NCI-H2196 (cell line): ENCODE data around the gene G0S2.
"Not testable (repeated sequence)": the region's sequence is repeated elsewhere in the genome, so short reads cannot be mapped to it uniquely, and the experiment has no call there.

ENCODE experiments used
- DNase-seq: peaks from one replicate; lab custom pipeline; 2025; ENCODE audit not compliant: unreplicated experiment; lab: John Stamatoyannopoulos, UW

G0S2 gene

DNA sequence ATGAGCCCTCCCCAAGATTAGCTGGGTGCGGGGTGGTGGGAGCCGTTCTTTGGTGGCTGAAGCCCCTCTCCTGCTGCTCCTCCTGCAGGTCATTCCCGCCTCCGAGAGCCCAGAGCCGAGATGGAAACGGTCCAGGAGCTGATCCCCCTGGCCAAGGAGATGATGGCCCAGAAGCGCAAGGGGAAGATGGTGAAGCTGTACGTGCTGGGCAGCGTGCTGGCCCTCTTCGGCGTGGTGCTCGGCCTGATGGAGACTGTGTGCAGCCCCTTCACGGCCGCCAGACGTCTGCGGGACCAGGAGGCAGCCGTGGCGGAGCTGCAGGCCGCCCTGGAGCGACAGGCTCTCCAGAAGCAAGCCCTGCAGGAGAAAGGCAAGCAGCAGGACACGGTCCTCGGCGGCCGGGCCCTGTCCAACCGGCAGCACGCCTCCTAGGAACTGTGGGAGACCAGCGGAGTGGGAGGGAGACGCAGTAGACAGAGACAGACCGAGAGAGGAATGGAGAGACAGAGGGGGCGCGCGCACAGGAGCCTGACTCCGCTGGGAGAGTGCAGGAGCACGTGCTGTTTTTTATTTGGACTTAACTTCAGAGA lies 448 bp downstream of the G0S2 start:
- no peak for DNase-seq

DNA sequence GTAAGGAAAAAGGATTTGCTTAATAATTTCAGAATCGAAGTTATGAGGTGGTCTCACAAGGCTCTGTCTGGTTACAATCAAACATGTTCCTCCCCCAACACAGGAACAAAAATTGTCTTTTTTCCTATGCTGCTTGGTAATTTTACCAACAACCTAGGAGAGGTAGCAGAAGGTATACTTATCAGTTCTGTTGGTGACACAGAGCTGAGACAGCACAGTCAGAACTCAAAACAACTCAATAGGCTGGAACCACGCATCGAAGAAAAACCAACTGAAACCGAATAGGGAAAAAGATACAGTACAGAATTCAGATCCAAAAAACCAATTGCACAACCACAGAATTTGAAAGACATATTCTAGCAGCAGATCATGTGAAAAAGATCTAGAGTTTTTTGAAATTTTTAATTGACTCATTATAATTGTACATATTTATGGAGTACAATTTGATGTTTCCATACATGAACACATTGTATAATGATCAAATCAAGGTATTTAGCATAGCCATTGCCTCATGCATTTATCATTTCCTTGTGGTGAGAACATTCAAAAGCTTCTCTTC lies 3.8 kb downstream of the G0S2 start:
- DNase-seq = no peak

DNA sequence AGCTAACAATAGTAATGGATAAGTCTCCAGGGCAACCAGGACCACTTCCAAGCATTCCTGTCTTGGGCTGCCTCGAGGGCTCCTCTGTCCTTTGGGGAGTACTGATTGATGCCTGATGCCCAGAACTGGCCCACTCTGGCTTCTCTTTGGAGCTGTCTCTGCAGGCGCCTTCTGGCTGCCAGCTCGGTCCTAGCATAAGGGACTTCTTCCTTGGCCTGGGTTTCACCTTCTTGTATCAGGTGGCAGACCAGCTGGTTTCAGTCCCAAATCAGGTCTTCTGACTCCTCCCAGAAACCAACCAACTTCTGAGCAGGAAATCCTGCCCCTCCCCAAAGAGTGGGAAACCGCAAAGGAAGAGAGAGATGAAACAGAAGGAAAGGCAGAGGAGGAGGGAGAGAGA lies 10.6 kb downstream of the G0S2 start:
- DNase-seq = no peak

DNA sequence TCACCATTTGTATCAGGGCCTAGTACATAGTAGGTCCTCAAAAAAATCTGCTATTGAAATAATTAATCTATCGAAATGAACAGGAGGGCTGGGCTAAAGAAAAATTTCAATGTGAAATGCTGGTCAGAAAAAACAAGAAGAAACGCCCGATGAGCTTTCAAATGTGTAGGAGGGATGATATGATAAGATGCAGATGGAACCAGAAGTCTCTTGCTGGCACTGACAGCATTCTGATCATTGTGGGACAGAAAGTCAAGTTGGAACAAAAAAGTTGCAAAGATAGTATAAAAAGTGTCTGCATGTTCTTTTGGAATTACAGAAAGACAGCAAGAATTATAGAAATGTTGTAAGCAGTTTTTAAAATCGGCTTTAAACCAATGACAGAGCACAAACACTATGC lies 11.1 kb downstream of the G0S2 start:
- no peak for DNase-seq

DNA sequence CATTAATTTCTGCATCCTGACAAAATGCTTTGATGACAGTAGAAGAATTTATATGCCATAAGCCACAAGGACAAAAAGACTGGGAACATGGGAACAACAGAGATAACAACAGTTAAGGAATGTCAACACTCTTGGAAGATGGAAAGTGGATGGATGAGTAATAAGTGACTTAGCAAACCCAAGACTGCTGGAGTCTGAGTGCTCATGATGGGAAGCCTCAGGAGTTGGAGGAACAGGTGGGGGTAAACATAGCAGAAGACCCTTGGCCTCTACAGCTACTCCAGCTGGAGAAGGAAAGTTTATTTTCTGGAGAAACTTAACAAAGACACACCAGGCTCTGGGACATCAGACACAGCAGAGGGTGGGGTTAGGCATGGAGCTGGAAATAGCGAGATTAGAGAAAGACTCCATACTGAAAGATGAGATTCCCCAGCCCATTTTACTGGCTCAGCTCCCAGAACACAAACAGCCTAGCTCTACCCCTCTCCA lies 13.6 kb downstream of the G0S2 start:
- no peak for DNase-seq

DNA sequence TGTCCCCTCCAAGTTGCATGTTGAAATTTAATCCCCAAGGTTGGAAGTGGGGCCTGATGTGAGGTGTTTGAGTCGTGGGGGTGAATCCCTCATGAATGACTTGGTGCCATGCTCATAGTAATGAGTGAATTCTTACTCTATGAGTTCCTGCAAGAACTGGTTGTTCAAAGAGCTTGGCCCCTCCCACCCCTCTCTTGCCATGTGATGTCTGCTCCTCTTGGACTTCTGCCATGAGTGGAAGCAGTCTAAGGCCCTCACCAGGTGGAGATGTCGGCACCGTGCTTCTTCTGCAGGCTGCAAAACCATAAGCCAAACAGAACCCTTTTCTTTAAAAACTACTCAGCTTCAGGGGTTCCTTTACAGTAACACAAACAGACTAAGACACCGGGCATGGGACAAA lies 14.3 kb downstream of the G0S2 start:
- DNase-seq = no peak

DNA sequence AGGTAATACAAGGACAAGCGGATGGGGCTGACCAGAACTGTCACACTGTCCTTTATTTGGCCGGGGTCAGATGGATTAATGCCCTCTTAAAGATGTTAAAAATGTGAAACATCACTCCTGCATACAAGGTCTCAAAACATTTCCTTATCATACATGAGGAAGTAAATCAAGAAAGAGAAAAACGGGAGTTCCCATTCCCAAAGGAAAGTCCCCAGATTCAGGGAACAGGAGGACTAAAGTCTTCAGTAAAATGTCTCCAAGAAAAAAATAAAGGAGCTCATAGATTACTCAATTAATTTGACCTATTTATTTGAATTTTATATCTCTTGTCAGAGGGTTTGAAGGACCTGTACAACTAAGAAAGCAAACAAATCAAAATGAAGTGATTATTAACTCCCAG lies 16.0 kb downstream of the G0S2 start:
- DNase-seq = no peak

DNA sequence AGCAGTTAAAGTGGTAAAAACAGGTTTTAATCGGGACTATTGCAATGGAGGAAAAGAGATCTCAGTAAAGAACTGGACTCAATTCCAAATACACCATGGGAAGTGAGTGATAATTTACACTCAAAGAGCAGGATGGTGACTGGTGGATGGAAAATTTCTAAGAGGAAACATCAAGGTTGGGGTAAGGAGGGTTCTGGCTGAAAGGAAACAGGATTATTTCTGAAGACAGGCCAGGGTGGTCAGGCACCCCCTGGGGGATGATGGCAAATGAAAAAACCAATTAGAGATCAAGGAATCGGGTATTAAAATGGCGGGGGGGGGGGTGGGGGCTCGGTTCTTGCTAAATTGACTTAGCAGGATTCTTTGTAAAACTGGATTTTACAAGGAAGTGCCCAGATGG lies 17.1 kb downstream of the G0S2 start:
- no peak for DNase-seq

DNA sequence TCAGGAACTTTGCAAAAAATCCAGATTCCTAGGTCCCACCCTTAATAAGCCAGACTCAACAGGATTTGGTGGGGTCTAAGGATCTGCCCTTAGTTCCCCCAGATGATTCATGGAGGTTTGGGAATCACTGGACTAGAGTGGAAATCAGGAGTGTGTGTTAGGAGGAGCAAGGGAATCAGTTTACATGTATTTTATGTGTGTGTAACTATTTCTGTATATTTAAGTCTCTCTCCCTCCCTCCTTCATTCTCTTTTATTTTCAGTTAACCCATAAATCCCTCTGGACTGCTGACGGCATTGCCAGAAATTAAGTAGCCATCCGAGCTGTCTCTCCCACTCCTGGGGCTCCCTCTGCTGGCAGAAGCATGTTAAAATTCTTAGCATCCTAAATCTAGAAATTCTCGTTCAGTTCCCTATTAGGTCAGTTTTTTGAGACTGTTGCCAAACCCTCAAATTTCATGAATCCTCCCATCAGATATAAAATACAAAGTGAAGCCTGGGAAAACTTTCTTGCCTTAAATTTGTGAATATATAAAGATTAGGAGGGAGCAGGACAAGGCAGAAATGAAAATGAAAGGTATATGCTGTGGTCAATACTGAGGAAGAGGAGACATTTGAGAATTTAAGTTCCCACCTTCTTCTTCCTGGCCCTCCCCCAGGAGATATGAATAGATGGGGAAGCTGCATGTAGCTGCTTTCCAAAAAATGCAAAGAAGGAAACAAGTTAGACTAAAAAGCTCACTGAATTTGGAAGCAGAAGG lies 17.7 kb downstream of the G0S2 start:
- DNase-seq = peak; percentile 89

DNA sequence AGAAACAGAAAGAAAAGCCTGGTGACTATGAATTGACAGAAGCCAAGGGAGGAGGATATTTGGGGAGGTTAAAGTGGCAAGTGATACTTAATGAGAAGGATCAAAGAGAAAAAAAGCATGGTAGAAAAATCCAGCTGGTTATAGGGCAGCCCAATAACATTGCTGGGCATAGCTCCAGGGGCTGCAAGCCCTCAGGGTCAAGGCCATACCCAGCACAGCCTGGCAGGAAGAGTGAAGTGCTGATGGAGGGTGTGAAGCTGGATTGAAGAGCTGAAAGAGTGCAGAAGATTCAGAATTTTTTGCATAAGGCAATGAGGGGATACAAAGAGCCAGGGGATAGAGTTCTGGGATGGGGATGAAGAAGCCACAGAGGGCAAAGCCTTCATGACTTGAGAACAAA lies 21.5 kb downstream of the G0S2 start:
- no peak for DNase-seq

DNA sequence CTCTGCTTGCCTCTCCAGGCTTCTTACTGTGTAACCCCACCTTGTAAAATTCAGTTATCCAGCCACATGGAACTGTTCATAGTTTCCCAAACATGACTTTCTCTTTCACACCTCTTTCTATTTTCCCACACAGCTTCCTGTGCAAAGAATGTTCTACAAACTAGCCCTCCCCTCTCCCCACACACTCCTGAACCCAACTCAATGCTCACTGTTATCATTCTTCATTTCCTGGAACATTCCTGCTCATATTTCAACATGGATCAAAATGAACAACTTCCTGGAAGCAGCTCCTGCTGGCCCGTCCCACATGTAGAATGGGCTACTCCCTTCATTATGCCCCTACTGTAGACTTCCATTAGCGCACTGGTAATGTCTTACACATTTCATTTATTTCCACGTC lies 21.9 kb downstream of the G0S2 start:
- DNase-seq = no peak

DNA sequence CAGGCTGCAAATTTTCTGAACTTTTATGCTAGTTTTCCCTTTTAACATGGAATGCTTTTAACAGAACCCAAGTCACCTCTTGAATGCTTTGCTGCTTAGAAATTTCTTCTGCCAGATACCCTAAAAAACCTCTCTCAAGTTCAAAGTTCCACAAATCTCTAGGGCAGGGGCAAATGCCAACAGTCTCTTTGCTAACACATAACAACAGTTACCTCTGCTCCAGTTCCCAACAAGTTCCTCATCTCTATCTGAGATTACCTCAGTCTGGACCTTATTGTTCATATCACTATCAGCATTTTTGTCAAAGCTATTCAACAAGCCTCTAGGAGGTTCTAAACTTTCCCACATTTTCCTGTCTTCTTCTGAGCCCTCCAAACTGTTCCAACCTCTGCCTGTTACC lies 25.5 kb downstream of the G0S2 start:
- DNase-seq = not testable (repeated sequence)

DNA sequence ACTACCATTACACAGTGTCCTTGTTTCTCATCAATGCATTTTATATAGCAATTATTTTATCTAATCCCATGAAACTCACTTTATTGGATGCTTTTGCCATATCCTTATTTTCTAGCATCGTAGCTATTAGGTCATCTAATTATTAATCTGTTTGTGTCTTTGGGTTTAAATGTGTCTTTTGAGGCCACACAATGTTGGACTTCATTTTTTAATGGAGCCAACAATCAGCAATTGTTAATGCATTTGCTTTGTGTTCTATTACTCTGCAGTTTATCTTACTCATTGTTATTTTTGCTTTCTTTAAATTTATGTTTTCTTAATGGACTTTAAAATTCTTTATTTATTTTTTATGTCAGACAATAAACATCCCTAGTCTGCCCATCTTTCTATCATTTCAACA lies 27.6 kb downstream of the G0S2 start:
- no peak for DNase-seq

DNA sequence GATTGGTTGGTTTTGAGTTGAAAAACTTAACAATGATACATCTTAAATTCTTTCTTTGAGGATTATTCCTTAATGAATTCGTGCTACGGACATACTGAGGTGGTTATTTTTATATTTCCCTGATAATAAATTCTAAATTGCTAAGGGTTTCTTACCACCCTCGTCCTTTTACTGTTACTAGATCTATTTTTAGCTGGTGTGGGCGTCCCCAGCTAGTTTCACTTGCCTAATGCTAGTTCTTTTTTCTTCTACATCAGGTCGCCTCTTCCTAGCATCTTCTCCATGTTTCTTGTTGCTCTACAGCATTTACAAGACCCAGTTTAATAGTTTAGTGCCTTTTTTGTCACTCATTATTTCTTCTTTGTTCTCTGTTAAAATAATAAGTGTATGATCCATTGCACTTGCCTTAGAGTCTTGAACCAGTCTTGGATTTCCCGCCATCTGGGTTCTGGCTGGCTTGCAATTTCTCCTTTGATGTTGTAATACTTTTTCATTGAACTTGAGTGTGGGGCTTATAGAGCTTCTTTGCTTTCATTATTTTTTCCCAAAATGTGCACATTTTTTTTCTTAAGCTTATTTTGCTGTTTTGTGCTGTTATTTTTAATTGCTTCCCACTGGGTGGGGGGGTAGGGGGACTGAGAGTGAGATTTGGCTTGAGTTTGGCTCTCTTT lies 28.8 kb downstream of the G0S2 start:
- DNase-seq = no peak

DNA sequence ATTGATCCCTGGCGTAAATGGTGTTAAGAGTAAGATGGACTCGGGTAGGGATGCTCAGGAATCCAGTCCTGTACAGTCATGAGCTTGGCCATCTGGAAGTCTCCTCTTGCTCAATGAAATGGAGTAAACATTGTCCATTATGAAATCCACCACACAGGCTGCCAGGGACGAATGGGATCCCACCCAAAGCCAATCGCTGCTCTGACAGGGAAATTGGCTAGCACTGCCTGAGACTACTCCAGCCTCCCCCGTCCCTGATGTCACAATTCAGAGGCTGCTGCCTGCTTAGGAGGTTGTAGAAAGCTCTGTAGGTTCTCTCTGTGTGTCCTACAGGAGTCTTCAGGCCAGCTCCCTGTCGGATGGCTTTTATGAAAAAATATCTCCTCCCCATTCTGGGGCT lies 29.4 kb downstream of the G0S2 start, which contains the start of gene HSD11B1:
HSD11B1 (plus strand) TSS at position 263 of the 400 bp plus-strand sequence; CDS start at position 360, 97 bp downstream.
- no peak for DNase-seq

DNA sequence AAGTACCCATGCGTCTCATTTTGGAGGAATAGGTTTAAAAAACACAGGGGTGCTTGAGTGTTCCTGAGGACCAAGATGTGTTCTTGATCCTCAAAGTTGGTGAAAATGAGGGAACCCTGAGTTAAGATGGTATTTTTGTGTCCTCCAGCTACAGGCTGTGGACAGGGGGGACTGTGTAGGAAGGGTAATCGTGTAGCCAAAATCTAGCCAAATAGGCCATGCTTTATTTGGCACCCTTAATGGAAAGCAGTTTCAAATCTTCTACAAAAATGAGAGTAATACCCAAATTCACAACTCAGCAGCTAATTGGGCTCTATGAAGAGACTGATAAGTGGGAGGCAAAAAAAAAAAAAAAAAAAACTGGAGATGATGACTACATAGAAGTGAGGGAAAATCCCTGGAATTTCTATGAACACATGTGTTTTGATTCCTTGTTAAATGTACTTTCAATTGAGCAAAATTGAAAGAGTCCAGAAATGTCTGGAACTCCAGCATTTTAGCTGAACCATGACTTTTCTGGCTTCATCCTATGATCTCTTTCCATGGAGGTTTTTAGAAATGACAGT lies 29.9 kb downstream of the G0S2 start:
- DNase-seq = no peak

DNA sequence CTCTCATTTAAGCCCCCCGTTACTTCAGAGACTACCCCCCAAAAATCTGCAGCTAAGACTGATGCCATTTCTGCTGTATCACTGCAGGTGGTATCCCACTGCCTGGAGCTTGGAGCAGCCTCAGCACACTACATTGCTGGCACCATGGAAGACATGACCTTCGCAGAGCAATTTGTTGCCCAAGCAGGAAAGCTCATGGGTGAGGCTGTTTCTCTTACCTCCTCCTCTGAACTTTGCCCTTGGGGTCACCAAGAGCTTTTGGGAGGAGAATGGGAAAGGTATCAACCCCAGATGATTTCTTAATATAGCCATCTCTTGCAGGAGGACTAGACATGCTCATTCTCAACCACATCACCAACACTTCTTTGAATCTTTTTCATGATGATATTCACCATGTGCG lies 31.4 kb downstream of the G0S2 start:
- DNase-seq = no peak

DNA sequence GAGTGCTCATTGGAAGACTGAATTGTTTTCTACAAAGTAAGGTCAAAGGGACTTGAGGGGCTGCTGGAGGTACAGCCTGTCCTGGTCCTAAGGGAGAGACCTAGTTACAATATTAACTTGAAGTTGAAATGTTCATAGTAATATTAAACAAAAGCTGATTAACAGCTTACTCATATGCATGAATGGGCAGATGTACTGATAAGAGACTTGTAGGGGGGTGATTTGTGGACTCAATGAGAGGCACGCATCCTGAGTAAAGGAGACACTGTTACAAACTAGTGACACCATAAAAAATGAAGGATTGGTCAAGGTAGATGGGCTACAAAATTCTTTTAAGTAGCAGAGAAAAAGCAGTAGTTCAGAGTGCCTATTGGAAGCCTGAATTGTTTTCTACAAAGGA lies 32.1 kb downstream of the G0S2 start:
- no peak for DNase-seq

DNA sequence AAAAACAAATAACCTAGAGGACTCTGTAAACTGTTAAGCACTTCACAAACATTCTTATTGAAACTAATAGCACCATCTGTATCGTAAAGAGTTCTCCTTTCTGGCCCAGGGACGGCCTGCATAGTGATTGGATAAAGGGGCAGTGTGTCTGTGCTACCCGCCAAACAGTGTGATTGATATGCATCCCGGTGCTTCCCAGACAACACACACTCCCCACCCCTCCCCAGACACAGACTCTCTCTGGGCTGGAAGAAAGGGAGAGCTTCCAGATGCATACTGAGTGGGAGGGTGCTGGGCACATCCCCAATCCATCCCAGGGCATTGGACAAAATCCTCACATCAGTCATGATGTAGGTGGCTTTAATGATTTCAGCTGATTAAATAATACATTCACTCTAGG lies 33.1 kb downstream of the G0S2 start:
- DNase-seq = no peak

DNA sequence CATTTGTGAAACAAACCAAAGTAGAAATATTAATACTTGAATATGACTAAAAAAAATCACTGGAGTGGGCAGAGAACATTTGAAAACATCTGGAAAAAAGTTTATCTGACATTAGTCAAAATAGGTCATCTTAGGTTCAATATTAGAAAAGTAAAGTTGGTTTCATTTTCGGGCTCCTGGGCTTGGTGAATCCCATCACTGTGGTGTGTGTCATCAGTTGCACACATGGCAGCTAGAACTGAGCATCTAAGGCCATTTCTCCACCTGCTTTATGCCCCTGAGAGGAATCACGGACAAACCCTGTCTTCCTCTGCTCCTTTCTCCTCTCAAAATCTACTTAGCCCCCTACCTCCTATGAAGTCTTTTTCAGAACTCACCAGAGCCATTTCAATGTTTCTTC lies 34.9 kb downstream of the G0S2 start:
- DNase-seq = no peak

DNA sequence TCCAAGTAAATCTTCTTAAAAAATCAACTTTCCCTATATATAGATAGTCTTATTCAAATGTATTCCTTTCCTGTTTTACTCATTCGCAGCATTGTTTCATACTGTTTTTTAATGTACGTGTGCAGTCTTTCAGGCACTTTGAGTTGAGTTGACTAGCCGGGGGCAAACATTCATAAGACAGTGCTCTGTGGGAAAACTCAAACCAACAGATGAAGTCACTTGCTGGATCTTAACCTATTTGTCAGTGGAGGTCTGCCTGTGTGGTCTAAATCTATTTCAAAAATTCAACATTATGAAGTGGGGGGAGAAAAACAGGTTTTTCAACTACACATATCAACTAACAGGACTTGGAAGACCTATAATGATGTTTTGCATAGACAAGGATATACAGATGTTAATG lies 35.6 kb downstream of the G0S2 start:
- no peak for DNase-seq

DNA sequence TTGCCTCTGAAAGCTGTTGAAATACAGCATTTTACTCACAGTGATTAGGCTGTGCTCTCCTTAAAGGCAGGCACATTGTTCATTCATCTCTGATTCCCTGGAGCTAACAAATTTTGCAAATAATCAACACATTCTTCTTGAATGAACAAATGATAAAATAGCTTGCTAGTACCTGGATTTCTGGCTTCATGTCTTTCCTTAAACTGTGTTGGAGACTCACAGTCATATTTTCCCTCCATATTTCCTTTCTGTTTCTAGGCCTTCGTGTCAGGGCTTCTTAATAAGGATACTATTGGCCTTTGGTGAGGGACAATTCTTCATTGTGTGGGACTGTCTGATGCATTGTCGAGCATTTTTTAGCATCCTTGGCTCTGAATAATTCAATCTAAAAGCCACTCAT lies 39.1 kb downstream of the G0S2 start:
- DNase-seq = no peak
